WTC11 (cell line): ENCODE results near the gene AFF3. TPM values are rescaled to one million over a fixed set of nuclear protein-coding genes. Genes with fewer than 3 reads are reported as not detected.

Experiments
- ATAC-seq: fragments of 200-7000 bp; cut with Tn5 transposase; 2 replicates; pipeline ENCODE4 v1.10.0; 2021; ENCODE audit warnings: mild to moderate bottlenecking, moderate library complexity
- CTCF ChIA-PET: fragments of 300-600 bp; sonication (Branson Sonifier 250); formaldehyde crosslinking; loops from one replicate; lab custom pipeline; 2021; ENCODE audit warnings: antibody characterized with exemption; lab: Charles Lee
- POLR2A ChIA-PET: fragments of 350-600 bp; sonication (Branson Sonifier 250); formaldehyde crosslinking; loops from one replicate; lab custom pipeline; 2021; ENCODE audit warnings: antibody characterized with exemption; lab: Charles Lee
- DNase-seq: peaks from one replicate; pipeline ENCODE4 v3.0.0; 2021; ENCODE audit warnings: low spot score
- H3K27ac Mint-ChIP-seq: 2 replicates; pipeline ENCODE4 v1.8.0; 2021; ENCODE audit warnings: mixed read lengths
- H3K27me3 Mint-ChIP-seq: 2 replicates; pipeline ENCODE4 v1.8.0; 2021; ENCODE audit warnings: low read depth, mild to moderate bottlenecking, moderate library complexity, mixed read lengths
- H3K36me3 Mint-ChIP-seq: 2 replicates; pipeline ENCODE4 v1.8.0; 2021; ENCODE audit warnings: mixed read lengths
- H3K4me1 Mint-ChIP-seq: 2 replicates; pipeline ENCODE4 v1.8.0; 2022; ENCODE audit warnings: mixed read lengths
- H3K4me3 Mint-ChIP-seq: 2 replicates; pipeline ENCODE4 v1.8.0; 2021; ENCODE audit warnings: mild to moderate bottlenecking, moderate library complexity, mixed read lengths
- H3K9me3 Mint-ChIP-seq: 2 replicates; pipeline ENCODE4 v1.8.0; 2021; ENCODE audit warnings: mixed read lengths
- ATF1 ChIP-seq: sonication (generic); formaldehyde crosslinking; IDR thresholded peaks from 2 replicates; pipeline ENCODE4 v1.8.1; 2023; ENCODE audit warnings: mild to moderate bottlenecking, moderate library complexity, missing genetic modification reagents
- ETV6 ChIP-seq: sonication (generic); formaldehyde crosslinking; IDR thresholded peaks from 2 replicates; pipeline ENCODE4 v1.8.1; 2022; ENCODE audit warnings: mild to moderate bottlenecking, missing genetic modification reagents
- FOXJ3 ChIP-seq: sonication (generic); formaldehyde crosslinking; IDR thresholded peaks from 2 replicates; pipeline ENCODE4 v1.9.0; 2021; ENCODE audit warnings: missing genetic modification reagents, mild to moderate bottlenecking, borderline replicate concordance
- GRHL2 ChIP-seq: fragments of 250-450 bp; sonication (Bioruptor Pico); IDR thresholded peaks from 2 replicates; pipeline ENCODE4 v1.8.0; 2022; ENCODE audit warnings: mild to moderate bottlenecking, moderate library complexity; ENCODE audit not compliant: insufficient replicate concordance, severe bottlenecking
- KAT7 ChIP-seq: sonication (generic); formaldehyde crosslinking; IDR thresholded peaks from 2 replicates; pipeline ENCODE4 v1.8.1; 2023; ENCODE audit warnings: missing genetic modification reagents, mild to moderate bottlenecking, borderline replicate concordance
- NR1H2 ChIP-seq: sonication (generic); formaldehyde crosslinking; IDR thresholded peaks from 2 replicates; pipeline ENCODE4 v1.9.0; 2021; ENCODE audit warnings: mild to moderate bottlenecking, moderate library complexity, missing genetic modification reagents
- NR3C1 ChIP-seq: sonication (generic); formaldehyde crosslinking; conservative IDR thresholded peaks from 2 replicates; pipeline ENCODE4 v1.8.1; 2023; ENCODE audit warnings: low read depth, mild to moderate bottlenecking, missing genetic modification reagents
- OVOL2 ChIP-seq: fragments of 250-450 bp; sonication (Bioruptor Pico); IDR thresholded peaks from 2 replicates; pipeline ENCODE4 v1.9.0; 2021; ENCODE audit warnings: mild to moderate bottlenecking, borderline replicate concordance
- ZNF219 ChIP-seq: sonication (generic); formaldehyde crosslinking; IDR thresholded peaks from 2 replicates; pipeline ENCODE4 v1.8.0; 2023; ENCODE audit warnings: missing genetic modification reagents, mild to moderate bottlenecking, borderline replicate concordance
- ZNF317 ChIP-seq: sonication (generic); formaldehyde crosslinking; IDR thresholded peaks from 2 replicates; pipeline ENCODE4 v1.8.1; 2023; ENCODE audit warnings: low read depth, mild to moderate bottlenecking, moderate library complexity, missing genetic modification reagents, borderline replicate concordance
- total RNA-seq: library from RNA; stranded (reverse); gene quantifications from 3 replicates; pipeline ENCODE4 v1.2.3, GENCODE V29; 2021
- TF ChIP-seq, protein P1 (sequence below): sonication (generic); formaldehyde crosslinking; IDR thresholded peaks from 2 replicates; pipeline ENCODE4 v1.8.0; 2022; ENCODE audit warnings: mild to moderate bottlenecking, missing genetic modification reagents
- TF ChIP-seq, protein P2 (sequence below): fragments of 250-450 bp; sonication (Bioruptor Pico); IDR thresholded peaks from 2 replicates; pipeline ENCODE4 v1.9.0; 2021; ENCODE audit warnings: mild to moderate bottlenecking
- TF ChIP-seq, protein P3 (sequence below): fragments of 200-600 bp; IDR thresholded peaks from 2 replicates; pipeline ENCODE4 v1.8.0; 2022; ENCODE audit warnings: antibody characterized with exemption
- TF ChIP-seq, protein P4 (sequence below): sonication (generic); formaldehyde crosslinking; IDR thresholded peaks from 2 replicates; pipeline ENCODE4 v1.8.1; 2022; ENCODE audit warnings: missing genetic modification reagents, borderline replicate concordance
- TF ChIP-seq, protein P5 (sequence below): sonication (generic); formaldehyde crosslinking; IDR thresholded peaks from 2 replicates; pipeline ENCODE4 v1.8.0; 2022; ENCODE audit warnings: mild to moderate bottlenecking, missing genetic modification reagents
- TF ChIP-seq, protein P6 (sequence below): fragments of 250-450 bp; sonication (Bioruptor Pico); IDR thresholded peaks from 2 replicates; pipeline ENCODE4 v2.1.2; 2022; ENCODE audit warnings: mild to moderate bottlenecking, moderate library complexity
- TF ChIP-seq, protein P7 (sequence below): sonication (generic); formaldehyde crosslinking; IDR thresholded peaks from 2 replicates; pipeline ENCODE4 v1.8.1; 2022; ENCODE audit warnings: low read depth, mild to moderate bottlenecking, moderate library complexity, missing genetic modification reagents, borderline replicate concordance
- TF ChIP-seq, protein P8 (sequence below): sonication (generic); formaldehyde crosslinking; IDR thresholded peaks from 2 replicates; pipeline ENCODE4 v1.8.1; 2023; ENCODE audit warnings: mild to moderate bottlenecking, missing genetic modification reagents

Gene AFF3
- total RNA-seq, 1 experiment from 2014 or later = 1.2 TPM

DNA sequence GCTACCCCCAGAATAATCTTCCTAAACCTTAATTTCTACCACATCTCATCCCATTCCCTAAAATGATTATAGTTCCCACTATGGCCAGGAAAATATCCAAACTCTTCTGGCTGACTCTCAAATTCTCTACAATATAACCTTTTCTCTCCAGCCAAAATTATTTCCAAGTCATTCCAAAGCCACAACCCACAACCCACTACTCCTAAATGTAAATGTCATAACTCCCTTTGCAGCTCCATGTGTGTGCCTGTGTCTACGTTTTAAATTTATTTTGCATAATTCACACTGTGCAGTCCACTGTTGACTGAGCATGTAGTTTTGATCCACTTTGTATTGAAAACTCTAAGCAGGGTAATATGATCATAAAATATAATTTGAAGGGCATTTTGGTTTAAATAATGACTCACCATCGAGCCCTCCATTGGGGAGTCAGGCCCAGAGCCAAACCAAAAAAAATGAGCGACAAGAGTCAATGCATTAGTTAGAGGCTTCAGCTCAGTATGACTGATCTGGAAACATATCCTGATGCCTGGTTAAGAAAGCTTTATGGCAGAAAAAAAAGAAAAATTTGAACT is 171.0 kb downstream of the AFF3 start:
- POLR2A ChIA-PET = no interaction called here
- no peak for DNase-seq
- no peaks in the 10 kb centered on the region for H3K36me3 Mint-ChIP-seq
- CTCF ChIA-PET = interaction anchor here (0.5 kb wide), 1 partner anchor 398 kb away, joined by 3 read pairs; no protein-coding TSS in a partner anchor
- H3K27me3 Mint-ChIP-seq = no peaks in the 10 kb centered on the region; the same call in 1 of the 2 replicates
- no peaks in the 10 kb centered on the region; the same call in 1 of the 2 replicates for H3K9me3 Mint-ChIP-seq
- TF ChIP-seq, protein P1, sequence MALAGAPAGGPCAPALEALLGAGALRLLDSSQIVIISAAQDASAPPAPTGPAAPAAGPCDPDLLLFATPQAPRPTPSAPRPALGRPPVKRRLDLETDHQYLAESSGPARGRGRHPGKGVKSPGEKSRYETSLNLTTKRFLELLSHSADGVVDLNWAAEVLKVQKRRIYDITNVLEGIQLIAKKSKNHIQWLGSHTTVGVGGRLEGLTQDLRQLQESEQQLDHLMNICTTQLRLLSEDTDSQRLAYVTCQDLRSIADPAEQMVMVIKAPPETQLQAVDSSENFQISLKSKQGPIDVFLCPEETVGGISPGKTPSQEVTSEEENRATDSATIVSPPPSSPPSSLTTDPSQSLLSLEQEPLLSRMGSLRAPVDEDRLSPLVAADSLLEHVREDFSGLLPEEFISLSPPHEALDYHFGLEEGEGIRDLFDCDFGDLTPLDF (CRISPR knock-in tag) = no peak
- TF ChIP-seq ATF1 (CRISPR knock-in tag) = no peak
- TF ChIP-seq, protein P2, sequence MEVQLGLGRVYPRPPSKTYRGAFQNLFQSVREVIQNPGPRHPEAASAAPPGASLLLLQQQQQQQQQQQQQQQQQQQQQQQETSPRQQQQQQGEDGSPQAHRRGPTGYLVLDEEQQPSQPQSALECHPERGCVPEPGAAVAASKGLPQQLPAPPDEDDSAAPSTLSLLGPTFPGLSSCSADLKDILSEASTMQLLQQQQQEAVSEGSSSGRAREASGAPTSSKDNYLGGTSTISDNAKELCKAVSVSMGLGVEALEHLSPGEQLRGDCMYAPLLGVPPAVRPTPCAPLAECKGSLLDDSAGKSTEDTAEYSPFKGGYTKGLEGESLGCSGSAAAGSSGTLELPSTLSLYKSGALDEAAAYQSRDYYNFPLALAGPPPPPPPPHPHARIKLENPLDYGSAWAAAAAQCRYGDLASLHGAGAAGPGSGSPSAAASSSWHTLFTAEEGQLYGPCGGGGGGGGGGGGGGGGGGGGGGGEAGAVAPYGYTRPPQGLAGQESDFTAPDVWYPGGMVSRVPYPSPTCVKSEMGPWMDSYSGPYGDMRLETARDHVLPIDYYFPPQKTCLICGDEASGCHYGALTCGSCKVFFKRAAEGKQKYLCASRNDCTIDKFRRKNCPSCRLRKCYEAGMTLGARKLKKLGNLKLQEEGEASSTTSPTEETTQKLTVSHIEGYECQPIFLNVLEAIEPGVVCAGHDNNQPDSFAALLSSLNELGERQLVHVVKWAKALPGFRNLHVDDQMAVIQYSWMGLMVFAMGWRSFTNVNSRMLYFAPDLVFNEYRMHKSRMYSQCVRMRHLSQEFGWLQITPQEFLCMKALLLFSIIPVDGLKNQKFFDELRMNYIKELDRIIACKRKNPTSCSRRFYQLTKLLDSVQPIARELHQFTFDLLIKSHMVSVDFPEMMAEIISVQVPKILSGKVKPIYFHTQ = no peak
- TF ChIP-seq ETV6 = no peak
- TF ChIP-seq, protein P3, sequence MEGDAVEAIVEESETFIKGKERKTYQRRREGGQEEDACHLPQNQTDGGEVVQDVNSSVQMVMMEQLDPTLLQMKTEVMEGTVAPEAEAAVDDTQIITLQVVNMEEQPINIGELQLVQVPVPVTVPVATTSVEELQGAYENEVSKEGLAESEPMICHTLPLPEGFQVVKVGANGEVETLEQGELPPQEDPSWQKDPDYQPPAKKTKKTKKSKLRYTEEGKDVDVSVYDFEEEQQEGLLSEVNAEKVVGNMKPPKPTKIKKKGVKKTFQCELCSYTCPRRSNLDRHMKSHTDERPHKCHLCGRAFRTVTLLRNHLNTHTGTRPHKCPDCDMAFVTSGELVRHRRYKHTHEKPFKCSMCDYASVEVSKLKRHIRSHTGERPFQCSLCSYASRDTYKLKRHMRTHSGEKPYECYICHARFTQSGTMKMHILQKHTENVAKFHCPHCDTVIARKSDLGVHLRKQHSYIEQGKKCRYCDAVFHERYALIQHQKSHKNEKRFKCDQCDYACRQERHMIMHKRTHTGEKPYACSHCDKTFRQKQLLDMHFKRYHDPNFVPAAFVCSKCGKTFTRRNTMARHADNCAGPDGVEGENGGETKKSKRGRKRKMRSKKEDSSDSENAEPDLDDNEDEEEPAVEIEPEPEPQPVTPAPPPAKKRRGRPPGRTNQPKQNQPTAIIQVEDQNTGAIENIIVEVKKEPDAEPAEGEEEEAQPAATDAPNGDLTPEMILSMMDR = no peak
- TF ChIP-seq GRHL2 (CRISPR knock-in tag) = no peak
- no peak for TF ChIP-seq ZNF219 (CRISPR knock-in tag)
- no peak for TF ChIP-seq OVOL2 (CRISPR knock-in tag)
- TF ChIP-seq, protein P4, sequence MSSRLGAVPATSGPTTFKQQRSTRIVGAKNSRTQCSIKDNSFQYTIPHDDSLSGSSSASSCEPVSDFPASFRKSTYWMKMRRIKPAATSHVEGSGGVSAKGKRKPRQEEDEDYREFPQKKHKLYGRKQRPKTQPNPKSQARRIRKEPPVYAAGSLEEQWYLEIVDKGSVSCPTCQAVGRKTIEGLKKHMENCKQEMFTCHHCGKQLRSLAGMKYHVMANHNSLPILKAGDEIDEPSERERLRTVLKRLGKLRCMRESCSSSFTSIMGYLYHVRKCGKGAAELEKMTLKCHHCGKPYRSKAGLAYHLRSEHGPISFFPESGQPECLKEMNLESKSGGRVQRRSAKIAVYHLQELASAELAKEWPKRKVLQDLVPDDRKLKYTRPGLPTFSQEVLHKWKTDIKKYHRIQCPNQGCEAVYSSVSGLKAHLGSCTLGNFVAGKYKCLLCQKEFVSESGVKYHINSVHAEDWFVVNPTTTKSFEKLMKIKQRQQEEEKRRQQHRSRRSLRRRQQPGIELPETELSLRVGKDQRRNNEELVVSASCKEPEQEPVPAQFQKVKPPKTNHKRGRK (CRISPR knock-in tag) = no peak
- TF ChIP-seq, protein P5, sequence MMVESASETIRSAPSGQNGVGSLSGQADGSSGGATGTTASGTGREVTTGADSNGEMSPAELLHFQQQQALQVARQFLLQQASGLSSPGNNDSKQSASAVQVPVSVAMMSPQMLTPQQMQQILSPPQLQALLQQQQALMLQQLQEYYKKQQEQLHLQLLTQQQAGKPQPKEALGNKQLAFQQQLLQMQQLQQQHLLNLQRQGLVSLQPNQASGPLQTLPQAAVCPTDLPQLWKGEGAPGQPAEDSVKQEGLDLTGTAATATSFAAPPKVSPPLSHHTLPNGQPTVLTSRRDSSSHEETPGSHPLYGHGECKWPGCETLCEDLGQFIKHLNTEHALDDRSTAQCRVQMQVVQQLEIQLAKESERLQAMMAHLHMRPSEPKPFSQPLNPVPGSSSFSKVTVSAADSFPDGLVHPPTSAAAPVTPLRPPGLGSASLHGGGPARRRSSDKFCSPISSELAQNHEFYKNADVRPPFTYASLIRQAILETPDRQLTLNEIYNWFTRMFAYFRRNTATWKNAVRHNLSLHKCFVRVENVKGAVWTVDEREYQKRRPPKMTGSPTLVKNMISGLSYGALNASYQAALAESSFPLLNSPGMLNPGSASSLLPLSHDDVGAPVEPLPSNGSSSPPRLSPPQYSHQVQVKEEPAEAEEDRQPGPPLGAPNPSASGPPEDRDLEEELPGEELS (CRISPR knock-in tag) = no peak
- TF ChIP-seq ZNF317 (CRISPR knock-in tag) = no peak
- TF ChIP-seq NR3C1 = no peak
- TF ChIP-seq, all 79 proteins: peak for 0
- peaks cover 17% of the 10 kb centered on the region for H3K4me1 Mint-ChIP-seq
- no peak for ATAC-seq
- H3K4me3 Mint-ChIP-seq = no peak overlapping the region
- H3K27ac Mint-ChIP-seq = no peak overlapping the region

DNA sequence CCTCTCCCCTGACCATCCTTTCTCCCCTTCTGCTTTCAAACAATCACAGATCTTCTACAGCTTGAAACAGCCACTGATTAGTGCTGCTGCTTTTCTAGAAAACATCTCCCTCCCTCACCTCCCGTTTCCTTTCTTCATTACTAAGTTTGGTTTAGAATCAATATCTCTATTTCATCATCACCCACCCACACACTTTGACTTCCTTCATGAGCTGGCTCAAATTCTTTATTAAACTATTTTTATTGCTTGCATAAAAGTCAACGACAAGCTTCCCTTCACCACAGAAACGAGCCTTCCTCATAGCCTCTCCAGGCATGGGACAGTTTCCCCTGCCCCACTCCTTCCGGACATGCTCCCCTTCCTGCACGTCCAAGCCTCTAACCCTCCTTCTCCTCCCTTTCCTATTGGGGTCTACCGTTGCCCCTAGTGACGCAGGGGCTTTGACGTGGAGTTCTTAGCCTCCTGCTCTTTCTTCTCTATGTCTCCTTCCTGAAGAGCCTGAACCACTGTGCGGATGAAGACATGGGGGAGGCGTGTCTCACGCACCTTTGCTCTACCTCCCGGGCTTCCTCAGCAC is 172.0 kb downstream of the AFF3 start:
- ChIA-PET POLR2A (no interaction called here), CTCF (no interaction called here)
- ATAC-seq (no peak), DNase-seq (no peak)
- H3K9me3 Mint-ChIP-seq = no peaks in the 10 kb centered on the region; the same call in 1 of the 2 replicates
- no peak overlapping the region for H3K4me3 Mint-ChIP-seq
- no peaks in the 10 kb centered on the region for H3K36me3 Mint-ChIP-seq
- H3K27ac Mint-ChIP-seq = no peak overlapping the region
- H3K27me3 Mint-ChIP-seq = no peaks in the 10 kb centered on the region; the same call in 1 of the 2 replicates
- H3K4me1 Mint-ChIP-seq = peaks cover 17% of the 10 kb centered on the region
- no peak for TF ChIP-seq NR1H2 (CRISPR knock-in tag)
- no peak for TF ChIP-seq FOXJ3 (CRISPR knock-in tag)
- TF ChIP-seq, protein P6, sequence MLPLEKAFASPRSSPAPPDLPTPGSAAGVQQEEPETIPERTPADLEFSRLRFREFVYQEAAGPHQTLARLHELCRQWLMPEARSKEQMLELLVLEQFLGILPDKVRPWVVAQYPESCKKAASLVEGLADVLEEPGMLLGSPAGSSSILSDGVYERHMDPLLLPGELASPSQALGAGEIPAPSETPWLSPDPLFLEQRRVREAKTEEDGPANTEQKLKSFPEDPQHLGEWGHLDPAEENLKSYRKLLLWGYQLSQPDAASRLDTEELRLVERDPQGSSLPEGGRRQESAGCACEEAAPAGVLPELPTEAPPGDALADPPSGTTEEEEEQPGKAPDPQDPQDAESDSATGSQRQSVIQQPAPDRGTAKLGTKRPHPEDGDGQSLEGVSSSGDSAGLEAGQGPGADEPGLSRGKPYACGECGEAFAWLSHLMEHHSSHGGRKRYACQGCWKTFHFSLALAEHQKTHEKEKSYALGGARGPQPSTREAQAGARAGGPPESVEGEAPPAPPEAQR (CRISPR knock-in tag) = no peak
- no peak for TF ChIP-seq KAT7 (CRISPR knock-in tag)
- TF ChIP-seq, protein P7, sequence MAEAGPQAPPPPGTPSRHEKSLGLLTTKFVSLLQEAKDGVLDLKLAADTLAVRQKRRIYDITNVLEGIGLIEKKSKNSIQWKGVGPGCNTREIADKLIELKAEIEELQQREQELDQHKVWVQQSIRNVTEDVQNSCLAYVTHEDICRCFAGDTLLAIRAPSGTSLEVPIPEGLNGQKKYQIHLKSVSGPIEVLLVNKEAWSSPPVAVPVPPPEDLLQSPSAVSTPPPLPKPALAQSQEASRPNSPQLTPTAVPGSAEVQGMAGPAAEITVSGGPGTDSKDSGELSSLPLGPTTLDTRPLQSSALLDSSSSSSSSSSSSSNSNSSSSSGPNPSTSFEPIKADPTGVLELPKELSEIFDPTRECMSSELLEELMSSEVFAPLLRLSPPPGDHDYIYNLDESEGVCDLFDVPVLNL = no peak
- TF ChIP-seq, protein P8, sequence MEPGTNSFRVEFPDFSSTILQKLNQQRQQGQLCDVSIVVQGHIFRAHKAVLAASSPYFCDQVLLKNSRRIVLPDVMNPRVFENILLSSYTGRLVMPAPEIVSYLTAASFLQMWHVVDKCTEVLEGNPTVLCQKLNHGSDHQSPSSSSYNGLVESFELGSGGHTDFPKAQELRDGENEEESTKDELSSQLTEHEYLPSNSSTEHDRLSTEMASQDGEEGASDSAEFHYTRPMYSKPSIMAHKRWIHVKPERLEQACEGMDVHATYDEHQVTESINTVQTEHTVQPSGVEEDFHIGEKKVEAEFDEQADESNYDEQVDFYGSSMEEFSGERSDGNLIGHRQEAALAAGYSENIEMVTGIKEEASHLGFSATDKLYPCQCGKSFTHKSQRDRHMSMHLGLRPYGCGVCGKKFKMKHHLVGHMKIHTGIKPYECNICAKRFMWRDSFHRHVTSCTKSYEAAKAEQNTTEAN (CRISPR knock-in tag) = no peak
